ENCODE data around the gene RAD17. TPM values are rescaled to one million over a fixed set of nuclear protein-coding genes. Genes with fewer than 3 reads are reported as not detected.
A peak's percentile ranks its signal among the peaks of the same experiment; 100 is the strongest.

RAD17 gene
- polyA plus RNA-seq, 3 donors: 9.1 to 11.6 (median 9.6) TPM

DNA sequence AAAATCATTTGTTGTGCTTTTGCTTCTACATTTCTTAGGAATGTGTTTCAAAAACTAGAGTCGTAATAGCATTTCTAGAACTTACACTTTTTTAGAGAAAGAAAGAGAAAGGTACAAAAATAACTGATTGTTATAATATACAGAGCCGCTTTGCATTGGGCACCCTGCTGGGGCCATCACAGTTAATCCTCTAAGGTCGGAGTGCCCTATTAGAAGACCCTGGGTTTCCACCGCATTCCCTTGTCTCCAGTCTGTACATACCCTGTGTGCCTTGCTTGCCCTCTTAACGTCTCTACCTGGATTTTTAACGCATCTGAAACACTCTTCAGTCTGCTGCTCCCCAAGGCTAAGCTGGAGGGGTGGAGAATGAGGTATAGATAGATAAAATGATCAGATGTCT, 46.6 kb downstream of the RAD17 start:
- H3K4me3 Mint-ChIP-seq: no peak overlapping the region
- intact Hi-C loops (cut with micrococcal nuclease): no loop called here
- no peak overlapping the region for H3K9ac ChIP-seq (ENCODE audit: insufficient read depth, low read length, poor library complexity, severe bottlenecking)

DNA sequence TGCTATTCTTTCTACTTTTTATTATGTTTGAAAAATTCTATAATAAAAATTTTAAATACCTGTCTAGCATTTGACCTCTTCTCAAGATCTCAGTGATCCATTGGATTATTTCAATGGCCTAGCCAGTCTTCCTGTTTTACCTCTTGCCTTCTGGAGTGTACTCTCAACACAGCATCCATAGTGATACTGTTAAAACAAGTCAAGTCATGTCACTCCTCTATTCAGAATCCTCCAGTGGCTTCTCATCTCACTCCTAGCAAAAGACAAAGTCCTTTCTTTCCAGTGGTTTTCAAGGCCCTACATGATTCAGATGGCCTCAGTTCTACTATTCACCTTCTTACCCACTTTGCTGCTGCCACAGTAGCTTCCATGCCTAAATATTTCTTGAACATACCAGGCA, 47.1 kb downstream of the RAD17 start:
- Mint-ChIP-seq H3K9me3 (peaks cover 0 to 6% (median 0%) of the 10 kb centered on the region in 7 donors), H3K4me3 (no peak overlapping the region), H3K4me1 (peaks cover 9% of the 10 kb centered on the region), H3K27ac (peak overlapping the region in 1 of 7 donors; percentile 7), H3K36me3 (peaks cover 20 to 33% of the 10 kb centered on the region in 2 donors), H3K27me3 (ENCODE audit: low read depth in 3 of 3) (peaks cover 12 to 22% (median 17%) of the 10 kb centered on the region in 3 donors)
- Histone ChIP-seq H3K9ac (ENCODE audit: insufficient read depth, low read length, poor library complexity, severe bottlenecking) (no peak overlapping the region), H3K36me3 (replicated peaks in 1 of 2; ENCODE audit: control insufficient read depth in 1 of 2, insufficient read depth in 2 of 2, low read length in 2 of 2) (peaks cover 0 to 23% of the 10 kb centered on the region in 2 donors), H3K27me3 (ENCODE audit: control insufficient read depth in 2 of 2, insufficient read depth in 2 of 2, low read length in 2 of 2) (peaks cover 10 to 16% of the 10 kb centered on the region in 2 donors), H3K4me3 (replicated peaks in 1 of 3; ENCODE audit: low read depth in 2 of 3, low read length in 3 of 3) (no peak overlapping the region), H3K79me2 (ENCODE audit: insufficient read depth, low read length) (no peaks in the 10 kb centered on the region), H3K4me1 (ENCODE audit: control insufficient read depth in 1 of 2, insufficient read depth in 2 of 2, low read length in 2 of 2) (peaks cover 7 to 10% of the 10 kb centered on the region in 2 donors), H3K9me3 (replicated peaks in 1 of 2; ENCODE audit: control insufficient read depth in 1 of 2, insufficient read depth in 1 of 2, low read length in 2 of 2) (no peaks in the 10 kb centered on the region), H4K20me1 (ENCODE audit: insufficient read depth, low read length) (no peaks in the 10 kb centered on the region), H3K4me2 (replicated peaks; ENCODE audit: extremely low read depth, low read length, poor library complexity, severe bottlenecking) (no peak overlapping the region), H2AFZ (ENCODE audit: insufficient read depth, low read depth, low read length, poor library complexity, severe bottlenecking) (no peak overlapping the region), H3K27ac (ENCODE audit: low read depth in 1 of 2, low read length in 2 of 2) (no peak overlapping the region)
- DNase-seq: no peak
- TF ChIP-seq, protein P1, sequence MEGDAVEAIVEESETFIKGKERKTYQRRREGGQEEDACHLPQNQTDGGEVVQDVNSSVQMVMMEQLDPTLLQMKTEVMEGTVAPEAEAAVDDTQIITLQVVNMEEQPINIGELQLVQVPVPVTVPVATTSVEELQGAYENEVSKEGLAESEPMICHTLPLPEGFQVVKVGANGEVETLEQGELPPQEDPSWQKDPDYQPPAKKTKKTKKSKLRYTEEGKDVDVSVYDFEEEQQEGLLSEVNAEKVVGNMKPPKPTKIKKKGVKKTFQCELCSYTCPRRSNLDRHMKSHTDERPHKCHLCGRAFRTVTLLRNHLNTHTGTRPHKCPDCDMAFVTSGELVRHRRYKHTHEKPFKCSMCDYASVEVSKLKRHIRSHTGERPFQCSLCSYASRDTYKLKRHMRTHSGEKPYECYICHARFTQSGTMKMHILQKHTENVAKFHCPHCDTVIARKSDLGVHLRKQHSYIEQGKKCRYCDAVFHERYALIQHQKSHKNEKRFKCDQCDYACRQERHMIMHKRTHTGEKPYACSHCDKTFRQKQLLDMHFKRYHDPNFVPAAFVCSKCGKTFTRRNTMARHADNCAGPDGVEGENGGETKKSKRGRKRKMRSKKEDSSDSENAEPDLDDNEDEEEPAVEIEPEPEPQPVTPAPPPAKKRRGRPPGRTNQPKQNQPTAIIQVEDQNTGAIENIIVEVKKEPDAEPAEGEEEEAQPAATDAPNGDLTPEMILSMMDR (IDR thresholded peaks at IDR 0.05): no peak
- intact Hi-C loops (cut with micrococcal nuclease): no loop called here

More for the DNA sequence above, 46.6 kb downstream of the RAD17 start:
- Histone ChIP-seq H3K4me2 (replicated peaks; ENCODE audit: extremely low read depth, low read length, poor library complexity, severe bottlenecking) (no peak overlapping the region), H3K4me1 (ENCODE audit: control insufficient read depth in 1 of 2, insufficient read depth in 2 of 2, low read length in 2 of 2) (peaks cover 7 to 10% of the 10 kb centered on the region in 2 donors), H3K79me2 (ENCODE audit: insufficient read depth, low read length) (no peaks in the 10 kb centered on the region), H4K20me1 (ENCODE audit: insufficient read depth, low read length) (no peaks in the 10 kb centered on the region), H3K27me3 (ENCODE audit: control insufficient read depth in 2 of 2, insufficient read depth in 2 of 2, low read length in 2 of 2) (peaks cover 10 to 16% of the 10 kb centered on the region in 2 donors), H3K36me3 (replicated peaks in 1 of 2; ENCODE audit: control insufficient read depth in 1 of 2, insufficient read depth in 2 of 2, low read length in 2 of 2) (peaks cover 4 to 28% of the 10 kb centered on the region in 2 donors), H3K27ac (ENCODE audit: low read depth in 1 of 2, low read length in 2 of 2) (no peak overlapping the region), H3K9me3 (replicated peaks in 1 of 2; ENCODE audit: control insufficient read depth in 1 of 2, insufficient read depth in 1 of 2, low read length in 2 of 2) (no peaks in the 10 kb centered on the region), H2AFZ (ENCODE audit: insufficient read depth, low read depth, low read length, poor library complexity, severe bottlenecking) (no peak overlapping the region), H3K4me3 (replicated peaks in 1 of 3; ENCODE audit: low read depth in 2 of 3, low read length in 3 of 3) (no peak overlapping the region)
- H3K36me3 Mint-ChIP-seq: peaks cover 25 to 38% of the 10 kb centered on the region in 2 donors
- H3K27ac Mint-ChIP-seq: peak overlapping the region in 1 of 7 donors; percentile 7
- DNase-seq: no peak
- TF ChIP-seq, protein P1 (IDR thresholded peaks at IDR 0.05): no peak
- peaks cover 12 to 22% (median 17%) of the 10 kb centered on the region in 3 donors for H3K27me3 Mint-ChIP-seq (ENCODE audit: low read depth in 3 of 3)
- peaks cover 9% of the 10 kb centered on the region for H3K4me1 Mint-ChIP-seq
- H3K9me3 Mint-ChIP-seq: peaks cover 0 to 6% (median 0%) of the 10 kb centered on the region in 7 donors
- 100% methylated on average over 4 of the region's 6 CpGs for WGBS (ENCODE audit: insufficient coverage)
